H1 (cell line): ENCODE measurements around the gene INO80. TPM values are rescaled to one million over a fixed set of nuclear protein-coding genes. Genes with fewer than 3 reads are reported as not detected.

ENCODE experiments used
- CTCF ChIA-PET: fragments of 300-600 bp; sonication (Branson Sonifier 250); formaldehyde crosslinking; loops from one replicate; lab custom pipeline; 2021; ENCODE audit not compliant: partially characterized antibody; lab: Charles Lee
- POLR2A ChIA-PET: fragments of 300-600 bp; sonication (Branson Sonifier 250); formaldehyde crosslinking; loops from one replicate; lab custom pipeline; 2021; ENCODE audit warnings: inconsistent platforms; ENCODE audit not compliant: partially characterized antibody; lab: Charles Lee
- DNase-seq, 2 experiments: peaks; one replicate each; pipeline versions ENCODE4 v3.0.0 to v3.0.0-alpha.2; 2010 to 2022; ENCODE audit warnings: low spot score in 2 of 2, low read depth in 1 of 2, mixed read lengths in 1 of 2
- FAIRE-seq: peaks from 2 replicates; lab custom pipeline; 2011; peaks lifted over from hg19 to GRCh38; lab: Jason Lieb, UNC
- H2AFZ ChIP-seq: 2 replicates; pipeline ENCODE4 v1.8.1; 2012; ENCODE audit warnings: low read length, inconsistent platforms
- H2AK5ac ChIP-seq: 2 replicates; pipeline ENCODE4 v1.6.1; 2013; ENCODE audit warnings: low read depth, low read length
- H2BK120ac ChIP-seq: replicated peaks from 2 replicates; pipeline ENCODE3; 2013; ENCODE audit warnings: low read depth, low read length, inconsistent platforms
- H2BK12ac ChIP-seq: 2 replicates; pipeline ENCODE4 v1.6.1; 2013; ENCODE audit warnings: low read depth, low read length
- H2BK15ac ChIP-seq: 2 replicates; pipeline ENCODE4 v1.6.1; 2013; ENCODE audit warnings: low read length
- H2BK20ac ChIP-seq: 2 replicates; pipeline ENCODE4 v1.6.1; 2013; ENCODE audit warnings: low read length
- H2BK5ac ChIP-seq: 2 replicates; pipeline ENCODE4 v1.6.1; 2013; ENCODE audit warnings: low read depth, low read length
- H3K14ac ChIP-seq: 2 replicates; pipeline ENCODE4 v1.6.1; 2013; ENCODE audit warnings: inconsistent platforms; ENCODE audit not compliant: insufficient read length
- H3K18ac ChIP-seq: 2 replicates; pipeline ENCODE4 v1.6.1; 2013; ENCODE audit warnings: low read length; ENCODE audit errors: extremely low read depth
- H3K23ac ChIP-seq: 2 replicates; pipeline ENCODE4 v1.6.1; 2013; ENCODE audit warnings: inconsistent platforms; ENCODE audit not compliant: insufficient read length
- H3K23me2 ChIP-seq: 2 replicates; pipeline ENCODE4 v1.6.1; 2013; ENCODE audit warnings: low read depth, low read length
- H3K27ac ChIP-seq: 2 replicates; pipeline ENCODE4 v1.6.1; 2011; ENCODE audit warnings: low read depth, low read length, inconsistent platforms
- H3K27me3 ChIP-seq, 4 experiments: replicated peaks in 1 of 4; 1 replicate in 1 of 4; 2 replicates in 3 of 4; pipeline versions ENCODE4 v1.6.1 to v1.8.1; 2011 to 2013; ENCODE audit warnings: low read length in 3 of 4, mild to moderate bottlenecking in 3 of 4, inconsistent platforms in 2 of 4, mixed read lengths in 2 of 4, moderate library complexity in 1 of 4; ENCODE audit not compliant: control insufficient read depth in 3 of 4, insufficient read depth in 3 of 4; ENCODE audit errors: extremely low read depth in 1 of 4
- H3K36me3 ChIP-seq, 4 experiments: 2 replicates each; pipeline versions ENCODE4 v1.6.1 to v1.8.1; 2011 to 2013; ENCODE audit warnings: mild to moderate bottlenecking in 4 of 4, low read length in 3 of 4, moderate library complexity in 2 of 4, control low read depth in 1 of 4, inconsistent platforms in 1 of 4; ENCODE audit not compliant: insufficient read depth in 4 of 4, control insufficient read depth in 2 of 4
- H3K4ac ChIP-seq: replicated peaks from 2 replicates; pipeline ENCODE3; 2013; ENCODE audit warnings: low read length, low read depth, mixed read lengths, inconsistent platforms; ENCODE audit not compliant: insufficient read length
- H3K4me1 ChIP-seq, 4 experiments: replicated peaks in 1 of 4; 1 replicate in 1 of 4; 2 replicates in 3 of 4; pipeline versions ENCODE4 v1.6.1 to v1.8.1; 2011 to 2013; ENCODE audit warnings: low read length in 3 of 4, inconsistent platforms in 2 of 4, mixed read lengths in 1 of 4; ENCODE audit not compliant: insufficient read depth in 4 of 4, control insufficient read depth in 3 of 4
- H3K4me2 ChIP-seq, 2 experiments: 2 replicates each; pipeline versions ENCODE4 v1.6.1 to v1.8.1; 2011 to 2013; ENCODE audit warnings: low read depth in 2 of 2, low read length in 2 of 2, control low read depth in 1 of 2, inconsistent platforms in 1 of 2, mild to moderate bottlenecking in 1 of 2; ENCODE audit not compliant: insufficient read depth in 1 of 2
- H3K4me3 ChIP-seq, 4 experiments: fragments of 200-600, 300-600 bp in 1 of 4; sonication (generic), shearing (Covaris generic), sonication (Bioruptor Twin) in 1 of 4; 2 replicates each; pipeline versions ENCODE4 v1.5.1 to v1.8.1; 2011 to 2016; ENCODE audit warnings: low read length in 4 of 4, low read depth in 3 of 4, control low read depth in 2 of 4, inconsistent platforms in 2 of 4, mild to moderate bottlenecking in 2 of 4, mixed read lengths in 1 of 4, moderate library complexity in 1 of 4; ENCODE audit not compliant: insufficient read depth in 2 of 4; ENCODE audit errors: extremely low read depth in 1 of 4
- H3K56ac ChIP-seq: replicated peaks from 2 replicates; pipeline ENCODE3; 2013; ENCODE audit warnings: low read depth, mild to moderate bottlenecking, mixed read lengths, low read length, inconsistent platforms; ENCODE audit not compliant: insufficient read length
- H3K79me1 ChIP-seq: 2 replicates; pipeline ENCODE4 v1.6.1; 2013; ENCODE audit warnings: low read depth, low read length, control low read depth
- H3K79me2 ChIP-seq, 2 experiments: 2 replicates each; pipeline versions ENCODE4 v1.6.1 to v1.8.1; 2012 to 2013; ENCODE audit warnings: low read length in 2 of 2, mild to moderate bottlenecking in 2 of 2, inconsistent platforms in 1 of 2; ENCODE audit not compliant: insufficient read depth in 2 of 2, control insufficient read depth in 1 of 2
- H3K9ac ChIP-seq, 4 experiments: replicated peaks in 1 of 4; 1 replicate in 1 of 4; 2 replicates in 3 of 4; pipeline versions ENCODE4 v1.6.1 to v1.8.1; 2011 to 2013; ENCODE audit warnings: low read depth in 3 of 4, low read length in 3 of 4, control low read depth in 2 of 4, mild to moderate bottlenecking in 2 of 4, moderate library complexity in 2 of 4, inconsistent platforms in 1 of 4; ENCODE audit errors: extremely low read depth in 1 of 4
- H3K9me3 ChIP-seq, 2 experiments: 2 replicates each; pipeline versions ENCODE4 v1.6.1 to v1.8.1; 2012 to 2013; ENCODE audit warnings: mild to moderate bottlenecking in 2 of 2, moderate library complexity in 2 of 2, control low read depth in 1 of 2, inconsistent platforms in 1 of 2, low read depth in 1 of 2, low read length in 1 of 2, mixed read lengths in 1 of 2; ENCODE audit not compliant: insufficient read depth in 2 of 2
- H4K20me1 ChIP-seq, 2 experiments: replicated peaks in 1 of 2; 2 replicates each; pipeline versions ENCODE3 to v1.8.1; 2011 to 2013; ENCODE audit warnings: inconsistent platforms in 2 of 2, low read length in 2 of 2, mild to moderate bottlenecking in 1 of 2; ENCODE audit not compliant: insufficient read depth in 2 of 2, control insufficient read depth in 1 of 2
- H4K5ac ChIP-seq: 2 replicates; pipeline ENCODE4 v1.6.1; 2013; ENCODE audit warnings: low read length, low read depth, mixed read lengths, inconsistent platforms; ENCODE audit not compliant: insufficient read length
- H4K8ac ChIP-seq: 2 replicates; pipeline ENCODE4 v1.8.0; 2013; ENCODE audit warnings: mild to moderate bottlenecking, moderate library complexity, low read length, inconsistent platforms; ENCODE audit not compliant: insufficient read depth; ENCODE audit errors: extremely low read depth
- H4K91ac ChIP-seq: replicated peaks from 2 replicates; pipeline ENCODE3; 2013; ENCODE audit warnings: low read length, mixed read lengths, inconsistent platforms; ENCODE audit not compliant: insufficient read length
- ASH2L ChIP-seq: fragments of 200-600, 300-600 bp; sonication (generic); IDR thresholded peaks from one replicate; pipeline ENCODE4 v1.7.1; 2017; ENCODE audit warnings: low read length
- BRCA1 ChIP-seq: IDR thresholded peaks from 2 replicates; pipeline ENCODE4 v1.6.1; 2012; ENCODE audit warnings: low read depth, low read length, improper control_type of control experiment
- CEBPB ChIP-seq: IDR thresholded peaks from 2 replicates; pipeline ENCODE4 v1.6.1; 2012; ENCODE audit warnings: low read depth, low read length
- CHD2 ChIP-seq: IDR thresholded peaks from 2 replicates; pipeline ENCODE4 v1.6.1; 2012; ENCODE audit warnings: low read length, improper control_type of control experiment
- CTBP2 ChIP-seq: IDR thresholded peaks from 2 replicates; pipeline ENCODE4 v1.7.0; 2011; ENCODE audit warnings: borderline replicate concordance, mild to moderate bottlenecking, moderate library complexity, mixed read lengths, low read length; ENCODE audit not compliant: insufficient read depth, insufficient read length
- GTF2F1 ChIP-seq: IDR thresholded peaks from 2 replicates; pipeline ENCODE4 v1.6.1; 2012; ENCODE audit warnings: low read depth, low read length, improper control_type of control experiment, borderline replicate concordance
- JUN ChIP-seq: IDR thresholded peaks from 2 replicates; pipeline ENCODE4 v1.6.1; 2011; ENCODE audit warnings: low read depth, mild to moderate bottlenecking, improper control_type of control experiment, low read length
- KDM1A ChIP-seq: fragments of 200-600, 300-600 bp; sonication (generic); IDR thresholded peaks from 2 replicates; pipeline ENCODE4 v1.7.1; 2016; ENCODE audit warnings: mild to moderate bottlenecking, low read length, borderline replicate concordance
- NANOG ChIP-seq: IDR thresholded peaks from 2 replicates; pipeline ENCODE4 v1.6.1; 2011; ENCODE audit warnings: low read length, low read depth, mild to moderate bottlenecking, inconsistent platforms; ENCODE audit not compliant: insufficient read depth, poor library complexity, severe bottlenecking
- POU5F1 ChIP-seq: IDR thresholded peaks from 2 replicates; pipeline ENCODE4 v1.6.1; 2011; ENCODE audit warnings: low read depth, mild to moderate bottlenecking, low read length, moderate library complexity
- RAD21 ChIP-seq, 2 experiments: IDR thresholded peaks in 1 of 2; conservative IDR thresholded peaks in 1 of 2; 2 replicates each; pipeline ENCODE4 v1.6.1; 2011; ENCODE audit warnings: low read depth in 2 of 2, low read length in 2 of 2, improper control_type of control experiment in 1 of 2, inconsistent platforms in 1 of 2, mild to moderate bottlenecking in 1 of 2, moderate library complexity in 1 of 2
- SP1 ChIP-seq: IDR thresholded peaks from 2 replicates; pipeline ENCODE4 v1.6.1; 2011; ENCODE audit warnings: low read depth, low read length
- SP2 ChIP-seq: IDR thresholded peaks from 2 replicates; pipeline ENCODE4 v1.6.1; 2012; ENCODE audit warnings: mild to moderate bottlenecking, low read length, inconsistent platforms
- SRF ChIP-seq: IDR thresholded peaks from 2 replicates; pipeline ENCODE4 v1.6.1; 2011; ENCODE audit warnings: mild to moderate bottlenecking, low read depth, low read length, moderate library complexity
- TEAD4 ChIP-seq: IDR thresholded peaks from 2 replicates; pipeline ENCODE4 v1.6.1; 2012; ENCODE audit warnings: low read depth, low read length, inconsistent platforms, mixed read lengths
- WGBS, 2 experiments: shearing (Covaris generic) in 1 of 2; methylation state at CpG; one replicate each; pipeline versions ENCODE4 v1.1.6 to v1.1.7; 2013 to 2015; ENCODE audit warnings: low lambda C conversion rate in 2 of 2, mixed read lengths in 2 of 2, inconsistent platforms in 1 of 2, low coverage in 1 of 2, missing lambda C conversion rate in 1 of 2; ENCODE audit not compliant: insufficient replicate concordance in 2 of 2, insufficient coverage in 1 of 2, insufficient read length in 1 of 2; ENCODE audit errors: extremely low coverage in 1 of 2, missing lambda C conversion rate in 1 of 2; 5-methylcytosine and 5-hydroxymethylcytosine counted together
- polyA plus RNA-seq, 7 experiments: library from polyadenylated mRNA; depleted of rRNA in 3 of 7; stranded (reverse) in 5 of 7; unstranded in 2 of 7; fragments of >200 nt in 5 of 7; fragments of 200-250 nt in 2 of 7; gene quantifications; 1 replicate in 5 of 7; 2 replicates in 1 of 7; 4 replicates in 1 of 7; pipeline versions ENCODE4 v1.2.1 to v1.2.3, GENCODE V29; 2011 to 2013; ENCODE audit warnings: missing spikeins in 2 of 7, mixed read lengths in 2 of 7
- total RNA-seq: library from RNA; stranded (reverse); fragmentation: NEBNext Ultra II Directional; extraction: Animal tissue kit (Norgen Biotek cat#: 25700); gene quantifications from 2 replicates; pipeline ENCODE4 v1.2.1, GENCODE V29; 2021

The INO80 gene
- total and polyA plus RNA-seq, 2 of the 8 experiments (the other 6 are each of a cell fraction or from before 2014, with no cell fraction given) = 4.3 to 24.5 TPM

DNA sequence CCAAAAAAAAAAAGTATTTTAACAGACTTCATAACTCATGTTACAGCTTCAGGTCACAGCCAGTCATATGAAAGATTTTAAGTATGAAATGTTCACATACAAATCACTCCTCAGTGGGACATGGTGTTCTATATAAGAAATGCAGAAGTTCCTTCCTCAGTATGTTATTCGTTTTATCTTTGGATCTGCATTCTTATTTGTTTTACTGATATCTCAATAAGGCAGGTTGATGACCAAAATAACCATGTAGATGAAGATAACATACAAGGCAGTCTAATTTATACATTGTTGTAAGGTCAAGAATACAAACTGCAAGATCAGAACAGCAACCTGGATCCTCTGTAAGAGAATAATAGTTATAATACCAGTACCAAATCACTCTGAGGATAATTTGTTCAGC, 87.2 kb downstream of the INO80 start:
- Histone ChIP-seq H2BK120ac (no peak overlapping the region), H3K9ac (no peak overlapping the region), H3K36me3 (peaks cover 0 to 14% (median 6%) of the 10 kb centered on the region in 4 experiments; a peak in 5 of 8 replicates), H2AK5ac (no peak overlapping the region), H3K79me1 (no peaks in the 10 kb centered on the region; the same call in 1 of the 2 replicates), H3K79me2 (no peaks in the 10 kb centered on the region), H3K4ac (no peak overlapping the region), H3K9me3 (no peaks in the 10 kb centered on the region), H3K18ac (no peak overlapping the region), H2BK15ac (no peak overlapping the region), H3K14ac (no peak overlapping the region), H4K5ac (no peak overlapping the region), H2BK12ac (no peak overlapping the region), H2BK5ac (no peak overlapping the region), H3K27ac (no peak overlapping the region), H3K4me3 (no peak overlapping the region), H2BK20ac (no peak overlapping the region), H3K56ac (no peak overlapping the region), H3K4me2 (no peak overlapping the region), H3K23ac (no peak overlapping the region), H2AFZ (no peak overlapping the region), H3K27me3 (no peaks in the 10 kb centered on the region), H3K4me1 (no peaks in the 10 kb centered on the region), H4K20me1 (no peaks in the 10 kb centered on the region), H4K91ac (no peak overlapping the region), H4K8ac (no peak overlapping the region), H3K23me2 (no peaks in the 10 kb centered on the region; the same call in 1 of the 2 replicates)
- ChIA-PET CTCF (interaction anchor here (0.9 to 2.6 kb wide), 4 partner anchors 11 to 125 kb away, joined by 3 to 11 read pairs (median 4); no protein-coding TSS in a partner anchor), POLR2A (no interaction called here)
- DNase-seq (no peak), FAIRE-seq (no peak)
- WGBS, 2 experiments = 100% methylated on average over 1 of the region's 1 CpG; no CpG with 5 or more reads in 1 of the 2 experiments
- no peak for TF ChIP-seq CTBP2
- TF ChIP-seq RAD21 (IDR thresholded peaks at IDR 0.05 in 1 of 2, conservative IDR thresholded peaks at IDR 0.05 in 1 of 2; ENCODE audit: low read depth in 2 of 2, low read length in 2 of 2) = no peak
- no peak for TF ChIP-seq POU5F1
- no peak for TF ChIP-seq SP1
- no peak for TF ChIP-seq GTF2F1
- no peak for TF ChIP-seq NANOG
- no peak for TF ChIP-seq KDM1A
- TF ChIP-seq JUN = no peak
- TF ChIP-seq ASH2L = no peak
- TF ChIP-seq SP2 = no peak
- TF ChIP-seq BRCA1 = no peak
- TF ChIP-seq SRF = no peak
- TF ChIP-seq TEAD4 = no peak
- no peak for TF ChIP-seq CEBPB
- no peak for TF ChIP-seq CHD2
